ENCODE data around the gene PDHX.

The PDHX gene

DNA sequence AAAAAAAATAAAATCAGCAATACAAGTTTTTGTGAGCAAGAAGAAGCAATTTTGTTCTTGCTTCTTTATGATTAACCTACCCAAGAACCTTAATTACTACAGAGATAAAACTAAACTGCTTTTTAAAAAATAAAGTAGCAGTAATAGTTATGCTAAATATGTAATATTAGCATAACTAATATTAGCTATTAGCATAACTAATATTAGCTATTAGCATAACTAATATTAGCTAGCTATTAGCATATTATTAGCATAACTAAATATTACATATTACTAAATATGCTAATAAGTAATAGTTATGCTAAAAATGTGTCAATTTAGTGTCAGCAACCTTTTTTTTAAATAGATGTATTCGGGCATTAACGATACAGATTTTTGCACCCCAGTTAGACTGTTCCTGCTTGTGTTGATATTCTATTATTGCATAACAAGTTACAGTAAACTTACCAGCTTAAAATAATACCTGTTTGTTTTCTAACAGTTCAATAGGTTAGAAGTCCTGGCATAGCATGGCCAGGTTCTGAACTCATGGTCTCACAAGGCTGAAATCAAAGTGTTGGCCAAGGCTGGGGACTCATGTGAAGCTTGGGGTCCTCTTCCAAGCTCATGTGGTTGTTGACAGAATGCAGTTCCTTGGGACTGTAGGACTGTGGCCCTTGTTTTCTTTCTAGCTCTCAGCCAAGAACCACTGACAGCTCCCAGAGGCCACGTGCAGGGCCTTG lies 48.4 kb downstream of the PDHX start:
- H3K27me3 ChIP-seq (ENCODE audit: control insufficient read depth, insufficient read depth, low read length) = no peaks in the 10 kb centered on the region
- H3K9ac ChIP-seq (ENCODE audit: low read length) = no peak overlapping the region
- H3K4me1 ChIP-seq (ENCODE audit: control insufficient read depth, insufficient read depth, low read length) = no peaks in the 10 kb centered on the region
- no peaks in the 10 kb centered on the region for H3K36me3 ChIP-seq (ENCODE audit: control insufficient read depth, insufficient read depth, low read length)
- no peak overlapping the region for H3K4me3 ChIP-seq (ENCODE audit: low read length)
- H3K9me3 ChIP-seq (ENCODE audit: control insufficient read depth, low read length) = no peaks in the 10 kb centered on the region

GRCh38 chr11:34968862-34969261 lies 52.4 kb downstream of the PDHX start:
- H3K9ac ChIP-seq (ENCODE audit: low read length) = no peak overlapping the region
- H3K4me3 ChIP-seq (ENCODE audit: low read length) = no peak overlapping the region
- H3K27me3 ChIP-seq (ENCODE audit: control insufficient read depth, insufficient read depth, low read length) = no peaks in the 10 kb centered on the region
- no peaks in the 10 kb centered on the region for H3K9me3 ChIP-seq (ENCODE audit: control insufficient read depth, low read length)
- no peaks in the 10 kb centered on the region for H3K36me3 ChIP-seq (ENCODE audit: control insufficient read depth, insufficient read depth, low read length)
- H3K4me1 ChIP-seq (ENCODE audit: control insufficient read depth, insufficient read depth, low read length) = no peaks in the 10 kb centered on the region

DNA sequence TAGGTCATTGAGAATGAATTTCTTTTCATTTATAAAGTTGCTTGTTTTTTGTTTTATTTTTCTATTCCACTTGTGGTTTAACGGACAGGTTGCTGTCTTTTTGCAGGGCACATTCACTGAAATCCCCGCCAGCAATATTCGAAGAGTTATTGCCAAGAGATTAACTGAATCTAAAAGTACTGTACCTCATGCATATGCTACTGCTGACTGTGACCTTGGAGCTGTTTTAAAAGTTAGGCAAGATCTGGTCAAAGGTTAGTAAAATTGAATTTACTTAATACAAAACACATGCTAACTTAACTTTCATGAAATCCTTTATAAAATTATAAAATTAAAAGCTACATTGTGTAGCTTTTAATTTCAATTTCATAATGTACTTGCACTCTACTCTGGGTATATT lies 53.6 kb downstream of the PDHX start:
- H3K4me3 ChIP-seq (ENCODE audit: low read length) = no peak overlapping the region
- H3K9ac ChIP-seq (ENCODE audit: low read length) = no peak overlapping the region
- H3K36me3 ChIP-seq (ENCODE audit: control insufficient read depth, insufficient read depth, low read length) = no peaks in the 10 kb centered on the region
- no peaks in the 10 kb centered on the region for H3K9me3 ChIP-seq (ENCODE audit: control insufficient read depth, low read length)
- no peaks in the 10 kb centered on the region for H3K4me1 ChIP-seq (ENCODE audit: control insufficient read depth, insufficient read depth, low read length)
- H3K27me3 ChIP-seq (ENCODE audit: control insufficient read depth, insufficient read depth, low read length) = no peaks in the 10 kb centered on the region

DNA sequence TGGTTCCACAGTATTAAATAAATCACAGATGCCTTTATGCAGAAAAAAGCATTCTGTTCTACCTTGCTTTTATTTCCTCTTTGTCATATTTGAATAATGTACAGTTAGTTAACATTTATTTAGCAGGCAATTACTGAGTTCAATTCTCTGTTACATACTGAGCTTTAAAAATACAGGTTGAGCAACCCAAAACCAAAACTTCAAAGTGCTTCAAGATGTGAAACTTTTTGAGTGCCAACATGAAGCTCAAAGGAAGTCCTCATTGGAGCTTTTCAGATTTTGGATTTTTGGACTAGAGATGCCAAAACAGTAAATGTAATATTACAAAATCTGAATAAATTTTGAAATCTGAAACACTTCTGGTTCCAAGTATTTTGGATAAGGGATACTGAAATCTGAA lies 54.1 kb downstream of the PDHX start:
- Histone ChIP-seq H3K36me3 (ENCODE audit: control insufficient read depth, insufficient read depth, low read length) (no peaks in the 10 kb centered on the region), H3K27me3 (ENCODE audit: control insufficient read depth, insufficient read depth, low read length) (no peaks in the 10 kb centered on the region), H3K4me3 (ENCODE audit: low read length) (no peak overlapping the region), H3K4me1 (ENCODE audit: control insufficient read depth, insufficient read depth, low read length) (no peaks in the 10 kb centered on the region), H3K9ac (ENCODE audit: low read length) (no peak overlapping the region), H3K9me3 (ENCODE audit: control insufficient read depth, low read length) (no peaks in the 10 kb centered on the region)

- peaks cover 1% of the 10 kb centered on the region for H3K4me1 ChIP-seq (ENCODE audit: control insufficient read depth, insufficient read depth, low read length)
- no peaks in the 10 kb centered on the region for H3K27me3 ChIP-seq (ENCODE audit: control insufficient read depth, insufficient read depth, low read length)
- no peak overlapping the region for H3K9ac ChIP-seq (ENCODE audit: low read length)
- no peaks in the 10 kb centered on the region for H3K9me3 ChIP-seq (ENCODE audit: control insufficient read depth, low read length)
- H3K4me3 ChIP-seq (ENCODE audit: low read length) = no peak overlapping the region
- no peaks in the 10 kb centered on the region for H3K36me3 ChIP-seq (ENCODE audit: control insufficient read depth, insufficient read depth, low read length)
These were observed 55.5 kb downstream of the PDHX start for GRCh38 chr11:34971928-34972327.

DNA sequence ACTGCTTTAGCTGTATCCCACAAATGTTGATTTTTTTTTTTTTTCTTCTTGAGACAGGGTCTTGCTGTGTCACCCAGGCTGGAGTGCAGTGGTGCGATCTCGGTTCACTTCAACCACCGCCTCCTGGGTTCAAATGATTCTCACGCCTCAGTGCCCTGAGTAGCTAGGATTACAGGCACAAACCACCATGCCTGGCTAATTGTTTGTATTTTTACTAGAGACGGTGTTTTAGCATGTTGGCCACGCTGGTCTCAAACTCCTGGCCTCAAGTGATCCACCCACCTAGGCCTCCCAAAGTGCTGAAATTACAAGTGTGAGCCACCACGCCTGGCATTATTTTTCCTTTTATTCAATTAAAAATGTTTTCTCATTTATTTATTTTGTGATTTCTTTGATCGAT lies 55.9 kb downstream of the PDHX start:
- no peaks in the 10 kb centered on the region for H3K36me3 ChIP-seq (ENCODE audit: control insufficient read depth, insufficient read depth, low read length)
- no peaks in the 10 kb centered on the region for H3K27me3 ChIP-seq (ENCODE audit: control insufficient read depth, insufficient read depth, low read length)
- no peaks in the 10 kb centered on the region for H3K9me3 ChIP-seq (ENCODE audit: control insufficient read depth, low read length)
- no peak overlapping the region for H3K9ac ChIP-seq (ENCODE audit: low read length)
- H3K4me1 ChIP-seq (ENCODE audit: control insufficient read depth, insufficient read depth, low read length) = peaks cover 5% of the 10 kb centered on the region
- H3K4me3 ChIP-seq (ENCODE audit: low read length) = no peak overlapping the region

DNA sequence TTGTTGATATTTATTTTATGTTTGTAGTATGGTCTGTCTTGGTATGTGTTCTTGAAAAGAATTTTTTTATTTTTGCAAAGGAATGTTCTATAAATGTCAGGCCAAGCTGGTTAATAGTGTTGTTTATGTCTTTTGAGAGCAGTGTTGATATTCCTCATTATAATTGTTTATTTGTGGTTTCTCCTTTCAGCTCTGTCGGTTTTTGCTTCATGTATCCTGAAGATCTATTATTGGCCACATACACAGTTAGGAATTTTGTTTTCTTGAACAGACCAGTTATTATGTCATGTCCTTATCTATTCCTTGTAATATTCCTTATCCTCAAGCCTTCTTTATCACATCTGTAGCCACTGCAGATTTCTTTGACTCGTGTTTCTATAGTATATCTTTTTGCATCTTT lies 56.5 kb downstream of the PDHX start:
- no peaks in the 10 kb centered on the region for H3K9me3 ChIP-seq (ENCODE audit: control insufficient read depth, low read length)
- H3K27me3 ChIP-seq (ENCODE audit: control insufficient read depth, insufficient read depth, low read length) = no peaks in the 10 kb centered on the region
- H3K4me3 ChIP-seq (ENCODE audit: low read length) = no peak overlapping the region
- H3K36me3 ChIP-seq (ENCODE audit: control insufficient read depth, insufficient read depth, low read length) = no peaks in the 10 kb centered on the region
- H3K4me1 ChIP-seq (ENCODE audit: control insufficient read depth, insufficient read depth, low read length) = peaks cover 6% of the 10 kb centered on the region
- H3K9ac ChIP-seq (ENCODE audit: low read length) = no peak overlapping the region

DNA sequence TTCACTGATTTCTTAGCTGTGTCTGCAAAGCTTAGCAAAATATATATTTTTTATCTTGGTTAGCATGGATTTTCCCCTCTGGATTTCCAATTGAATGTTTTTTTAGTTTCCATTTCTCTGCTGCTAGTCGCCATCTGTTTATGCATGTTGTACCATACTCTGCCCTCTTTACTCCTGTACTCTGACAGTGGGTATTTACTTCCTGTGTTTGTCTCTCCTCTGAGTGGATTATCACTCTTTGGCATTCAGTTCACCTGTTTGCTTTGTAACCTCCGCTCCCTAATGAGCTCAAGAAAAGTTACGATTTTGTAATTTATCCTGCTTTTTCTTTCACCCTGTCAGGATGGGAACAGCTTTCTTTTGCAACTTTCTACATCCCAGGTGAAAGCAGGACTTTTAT lies 59.1 kb downstream of the PDHX start:
- Histone ChIP-seq H3K9ac (ENCODE audit: low read length) (no peak overlapping the region), H3K36me3 (ENCODE audit: control insufficient read depth, insufficient read depth, low read length) (no peaks in the 10 kb centered on the region), H3K27me3 (ENCODE audit: control insufficient read depth, insufficient read depth, low read length) (no peaks in the 10 kb centered on the region), H3K4me1 (ENCODE audit: control insufficient read depth, insufficient read depth, low read length) (peaks cover 6% of the 10 kb centered on the region), H3K4me3 (ENCODE audit: low read length) (no peak overlapping the region), H3K9me3 (ENCODE audit: control insufficient read depth, low read length) (no peaks in the 10 kb centered on the region)

DNA sequence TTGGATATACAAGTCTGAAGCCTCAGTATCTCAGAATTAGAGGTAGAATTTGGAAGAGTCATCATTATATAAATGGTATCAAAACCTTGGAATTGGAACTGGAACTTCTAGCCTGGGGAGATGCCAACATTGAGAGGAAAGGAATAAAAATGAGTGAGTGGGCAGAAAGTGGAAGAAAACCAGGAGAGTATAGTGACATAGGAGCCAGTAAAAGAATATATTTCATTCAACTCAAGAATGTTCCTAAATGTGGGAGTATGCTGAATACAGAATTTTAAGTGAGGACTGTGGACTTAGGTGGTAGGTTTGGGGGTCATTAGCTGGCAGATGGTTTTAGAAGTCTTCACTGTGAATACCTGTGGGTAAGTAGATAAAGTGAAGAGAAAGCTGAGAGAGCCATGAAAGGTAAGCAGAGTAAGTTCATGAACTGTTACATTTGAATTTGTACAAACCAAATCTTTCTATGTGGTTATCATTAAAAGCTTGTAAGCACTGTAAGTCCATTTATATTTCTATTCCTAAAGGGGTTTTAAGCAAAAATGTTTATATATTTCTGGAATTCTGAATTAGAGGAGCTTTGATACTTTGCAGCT lies 60.2 kb downstream of the PDHX start:
- H3K36me3 ChIP-seq (ENCODE audit: control insufficient read depth, insufficient read depth, low read length) = no peaks in the 10 kb centered on the region
- peaks cover 6% of the 10 kb centered on the region for H3K4me1 ChIP-seq (ENCODE audit: control insufficient read depth, insufficient read depth, low read length)
- H3K9ac ChIP-seq (ENCODE audit: low read length) = no peak overlapping the region
- no peaks in the 10 kb centered on the region for H3K27me3 ChIP-seq (ENCODE audit: control insufficient read depth, insufficient read depth, low read length)
- H3K4me3 ChIP-seq (ENCODE audit: low read length) = no peak overlapping the region
- no peaks in the 10 kb centered on the region for H3K9me3 ChIP-seq (ENCODE audit: control insufficient read depth, low read length)

GRCh38 chr11:34977089-34977912 lies 60.9 kb downstream of the PDHX start:
- no peak overlapping the region for H3K4me3 ChIP-seq (ENCODE audit: low read length)
- peaks cover 6% of the 10 kb centered on the region for H3K4me1 ChIP-seq (ENCODE audit: control insufficient read depth, insufficient read depth, low read length)
- H3K36me3 ChIP-seq (ENCODE audit: control insufficient read depth, insufficient read depth, low read length) = no peaks in the 10 kb centered on the region
- no peaks in the 10 kb centered on the region for H3K9me3 ChIP-seq (ENCODE audit: control insufficient read depth, low read length)
- no peak overlapping the region for H3K9ac ChIP-seq (ENCODE audit: low read length)
- no peaks in the 10 kb centered on the region for H3K27me3 ChIP-seq (ENCODE audit: control insufficient read depth, insufficient read depth, low read length)

DNA sequence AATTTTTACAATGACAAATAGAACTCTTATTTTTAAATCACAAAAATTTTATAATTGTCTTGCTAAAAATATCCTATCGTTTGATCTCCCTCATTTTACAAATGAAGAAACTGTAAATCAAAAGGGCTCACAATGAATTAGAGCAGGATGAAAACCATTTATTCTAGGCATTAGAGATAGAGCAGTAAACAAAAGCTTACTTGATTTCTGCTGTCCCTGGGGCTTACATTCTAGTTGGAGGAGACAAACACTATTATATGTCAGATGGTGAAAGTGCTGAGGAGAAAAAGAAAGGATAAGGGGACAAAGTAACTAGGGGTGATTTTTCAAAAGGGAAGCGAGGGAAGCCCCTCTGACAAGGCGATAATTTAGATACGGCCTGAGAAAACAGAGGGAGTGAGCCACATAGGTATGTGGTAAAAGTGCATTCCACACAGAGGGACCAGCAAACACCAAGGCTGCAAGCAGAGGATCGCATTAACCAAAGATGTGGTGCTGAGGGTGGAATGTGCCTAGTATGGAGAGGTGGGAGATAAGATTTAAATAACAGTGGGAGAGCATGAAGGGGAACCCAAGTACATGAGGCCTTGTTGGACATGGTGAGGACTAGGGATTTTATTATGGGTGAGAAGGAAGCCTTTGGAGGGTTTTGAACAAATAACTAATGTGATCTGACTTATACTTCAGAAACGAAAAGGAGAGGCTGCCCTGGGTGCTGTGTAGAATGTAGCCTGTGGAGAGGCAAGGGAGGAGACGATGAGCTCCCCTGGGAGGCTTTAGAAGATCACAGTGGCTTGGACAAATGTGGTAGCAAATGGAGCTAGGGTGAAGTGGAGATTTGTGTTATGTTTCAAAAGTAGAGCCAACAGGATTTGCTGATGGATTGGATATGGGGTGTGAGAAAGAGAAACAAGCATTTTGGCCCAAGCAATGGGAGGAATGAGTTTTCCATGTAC lies 62.1 kb downstream of the PDHX start:
- no peak overlapping the region for H3K9ac ChIP-seq (ENCODE audit: low read length)
- H3K4me1 ChIP-seq (ENCODE audit: control insufficient read depth, insufficient read depth, low read length) = peaks cover 6% of the 10 kb centered on the region
- H3K36me3 ChIP-seq (ENCODE audit: control insufficient read depth, insufficient read depth, low read length) = no peaks in the 10 kb centered on the region
- no peaks in the 10 kb centered on the region for H3K9me3 ChIP-seq (ENCODE audit: control insufficient read depth, low read length)
- no peaks in the 10 kb centered on the region for H3K27me3 ChIP-seq (ENCODE audit: control insufficient read depth, insufficient read depth, low read length)
- H3K4me3 ChIP-seq (ENCODE audit: low read length) = no peak overlapping the region
